Vagina (tissue), 2 donors: ENCODE results near the gene RSPH1.

ENCODE experiments used
- CTCF ChIP-seq, 3 experiments: fragments of 450-650 bp in 2 of 3; fragments of 200-600 bp in 1 of 3; sonication (generic) in 1 of 3; IDR thresholded peaks; one replicate each; pipeline ENCODE4 v1.5.1; 2017 to 2019; ENCODE audit warnings: antibody characterized with exemption in 3 of 3, mild to moderate bottlenecking in 2 of 3, moderate library complexity in 2 of 3
- POLR2A ChIP-seq, 2 donors: fragments of 450-650 bp; IDR thresholded peaks; one replicate each; pipeline ENCODE4 v1.6.1; 2017; ENCODE audit warnings: antibody characterized with exemption in 2 of 2, mild to moderate bottlenecking in 2 of 2, moderate library complexity in 2 of 2

- TF ChIP-seq POLR2A (IDR thresholded peaks at IDR 0.05) (no peak), CTCF (IDR thresholded peaks at IDR 0.05) (no peak)
Observed at GRCh38 chr21:42441963-42442362, 54.1 kb downstream of the RSPH1 start.
